Activated CD8-positive, alpha-beta memory T cell treated with anti-CD3 and anti-CD28 coated beads for 48 hours (primary cell): ENCODE data around the gene ATG13.

Experiments used
- DNase-seq, 3 experiments: peaks; one replicate each; pipeline ENCODE4 v3.0.0-alpha.2; 2020; ENCODE audit warnings: low read depth in 2 of 3, low spot score in 2 of 3

ATG13 gene

DNA sequence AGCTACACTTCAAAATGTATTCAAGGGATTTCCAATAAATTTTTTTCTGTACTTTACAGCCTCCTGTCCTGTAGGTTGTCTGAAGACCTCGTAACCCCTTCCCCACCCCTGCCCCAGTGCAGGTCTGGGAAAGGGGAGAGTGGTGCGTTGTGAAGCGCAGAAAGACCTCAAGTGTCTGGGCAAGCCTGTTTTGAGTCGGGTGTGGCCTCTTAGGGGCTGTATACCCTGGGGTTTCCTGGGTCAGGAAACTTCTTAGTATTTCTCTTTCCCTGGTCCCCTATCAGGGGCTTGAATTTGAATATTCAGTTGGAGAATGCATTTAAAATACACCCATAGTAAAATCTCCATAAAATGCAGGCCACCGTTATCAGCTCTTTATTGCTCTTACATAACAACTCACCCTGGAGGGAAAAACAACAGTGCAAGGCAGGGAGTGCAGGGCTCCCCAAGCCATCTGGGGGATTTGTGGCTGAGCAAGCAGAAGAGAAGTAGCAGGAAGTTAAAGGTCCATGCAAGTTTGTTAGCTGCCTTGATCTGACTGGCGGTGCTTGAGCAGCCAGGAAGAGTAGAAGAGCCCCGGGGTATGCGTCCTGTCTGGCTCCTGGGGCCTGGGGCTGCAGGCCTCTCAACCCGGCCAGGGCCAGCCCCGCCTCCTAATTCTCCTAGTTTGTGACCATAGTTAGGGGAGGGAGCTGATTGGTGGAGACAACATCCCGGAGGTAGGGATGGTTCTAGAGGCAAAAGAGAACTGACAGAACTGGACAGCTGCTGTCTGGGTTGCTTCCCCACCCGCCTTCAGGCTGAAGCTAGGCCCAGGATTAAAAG is 57.3 kb downstream of the ATG13 start:
- no peak for DNase-seq

DNA sequence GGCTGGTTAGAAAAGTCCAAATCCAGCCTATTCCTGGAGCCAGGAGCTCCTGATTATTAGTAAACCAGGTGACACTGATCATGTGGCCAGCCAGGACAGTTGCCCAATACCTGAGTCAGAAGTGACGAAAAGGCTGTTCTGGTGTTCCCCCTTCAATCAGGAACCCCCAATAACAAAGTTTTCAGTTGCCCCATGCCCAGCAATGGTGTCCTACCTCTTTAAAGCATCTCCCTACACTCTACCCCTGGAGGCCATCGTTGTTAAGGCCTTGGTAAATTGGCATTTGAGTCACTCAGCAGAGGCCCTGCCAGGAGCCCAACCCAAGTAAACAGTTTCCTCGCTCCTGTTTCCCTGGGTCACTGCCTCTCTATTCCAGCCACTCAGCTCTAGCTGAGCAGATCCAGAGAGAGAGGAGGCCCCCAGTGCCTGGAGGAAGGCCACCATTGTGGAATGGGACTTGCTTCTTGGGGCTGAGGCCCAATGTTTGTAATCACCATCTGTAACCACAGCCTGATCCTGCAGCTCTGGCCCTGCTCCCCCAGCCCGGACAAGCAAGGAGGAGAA is 58.0 kb downstream of the ATG13 start:
- DNase-seq = no peak

DNA sequence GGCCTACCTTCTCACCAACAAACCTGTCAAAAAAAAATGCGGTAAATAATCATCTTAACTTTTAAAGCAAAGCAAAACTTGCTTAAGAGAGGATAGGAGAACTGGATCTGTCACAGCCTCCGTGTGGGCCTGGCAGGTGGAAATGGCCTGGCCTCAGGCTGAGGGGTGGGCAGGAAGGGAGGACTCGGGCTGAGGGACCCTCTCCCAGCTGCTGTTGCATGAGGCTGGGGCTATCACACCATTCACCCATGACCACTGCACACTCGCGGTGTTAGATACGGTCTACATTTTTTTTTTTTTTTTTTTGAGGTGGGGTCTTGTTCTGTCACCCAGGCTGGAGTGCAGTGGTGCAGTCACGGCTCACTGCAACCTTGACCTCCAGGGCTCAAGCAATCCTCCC is 58.6 kb downstream of the ATG13 start:
- no peak for DNase-seq

DNA sequence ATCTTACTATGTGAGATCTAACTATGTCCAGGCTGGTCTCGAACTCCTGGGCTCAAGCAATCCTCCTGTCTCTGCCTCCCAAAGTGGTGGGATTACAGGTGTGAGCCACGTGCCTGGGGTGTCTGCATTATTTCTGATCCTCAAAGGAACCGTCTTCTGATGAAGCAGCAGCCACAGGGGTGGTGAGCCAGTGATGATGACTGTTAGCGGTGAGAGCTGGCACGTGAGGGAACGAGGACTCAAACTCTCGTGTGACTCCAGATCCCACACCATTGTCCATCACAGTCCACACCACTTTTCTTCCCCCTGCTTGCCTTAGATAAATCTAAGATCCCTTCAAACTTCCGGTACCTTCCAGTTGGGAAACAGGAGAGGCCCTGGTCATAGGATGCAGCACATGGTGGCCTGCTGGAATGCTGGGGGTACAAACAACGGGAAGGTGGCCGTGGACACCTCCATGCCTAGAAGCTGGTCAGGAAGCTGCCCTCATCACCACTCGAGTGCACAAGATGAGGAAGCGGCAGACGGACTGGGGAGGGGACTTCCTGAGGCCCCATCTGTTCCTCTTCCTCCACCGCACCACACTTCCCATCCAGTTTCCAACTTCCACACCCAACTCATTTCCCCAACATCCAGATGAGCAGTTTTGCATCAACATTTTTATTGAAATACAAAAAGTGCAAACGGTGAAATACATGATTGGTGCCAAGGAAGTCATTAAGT is 59.2 kb downstream of the ATG13 start:
- DNase-seq = no peak

DNA sequence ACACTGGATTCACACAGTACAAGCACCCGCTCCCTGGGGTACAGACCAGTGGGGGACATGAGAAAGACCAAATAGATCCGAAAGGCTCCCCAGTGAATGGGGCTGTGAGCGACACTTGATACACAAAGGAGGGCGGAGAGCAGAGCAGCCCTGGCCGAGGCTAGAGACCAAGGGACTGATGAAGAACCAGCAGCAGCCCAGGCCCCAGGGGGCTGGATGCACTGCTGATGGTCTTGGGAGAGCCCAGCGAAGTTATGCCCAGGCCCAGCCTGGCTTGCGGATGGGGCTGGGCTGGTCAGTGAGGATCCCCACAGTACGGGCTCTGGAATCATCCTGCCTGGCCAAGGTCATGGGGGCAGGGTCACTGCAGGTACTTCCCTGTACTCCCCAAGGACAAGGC is 59.8 kb downstream of the ATG13 start:
- no peak for DNase-seq

DNA sequence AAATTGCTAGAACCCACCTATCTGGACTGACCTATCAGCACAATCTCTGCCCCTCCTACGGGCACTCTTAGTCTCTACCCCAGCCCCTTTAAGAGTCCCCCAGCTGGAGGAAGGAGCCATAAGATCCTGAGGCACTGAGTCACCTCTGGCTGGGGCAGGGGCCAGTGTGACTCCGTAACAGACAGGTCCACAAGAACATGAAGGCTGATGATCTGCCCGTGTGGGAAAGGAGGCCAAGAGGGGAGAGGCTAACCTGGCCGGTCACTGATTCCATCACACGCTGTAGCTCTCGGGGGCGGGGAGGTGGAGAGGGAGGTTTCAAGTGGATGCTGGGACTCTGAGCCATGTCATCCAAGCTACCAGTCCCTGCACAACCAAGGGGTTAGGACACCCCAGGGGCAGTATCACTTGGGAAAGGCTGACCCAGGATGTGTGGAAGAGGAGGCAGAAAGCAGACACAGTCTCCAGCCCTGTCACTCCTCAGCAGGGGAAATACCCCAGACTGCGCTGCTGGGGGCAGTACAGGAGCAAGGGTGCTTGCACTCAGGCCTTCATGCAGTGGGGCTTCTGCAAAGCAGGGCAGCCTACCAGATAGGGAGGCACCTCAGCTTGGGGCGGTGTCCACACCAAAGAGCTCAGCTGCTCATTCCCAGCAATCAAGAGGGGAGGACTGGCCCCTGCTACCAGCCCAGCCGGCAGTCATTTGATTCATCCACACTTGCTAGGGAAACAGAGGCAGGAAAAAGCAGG is 60.8 kb downstream of the ATG13 start:
- DNase-seq = no peak

DNA sequence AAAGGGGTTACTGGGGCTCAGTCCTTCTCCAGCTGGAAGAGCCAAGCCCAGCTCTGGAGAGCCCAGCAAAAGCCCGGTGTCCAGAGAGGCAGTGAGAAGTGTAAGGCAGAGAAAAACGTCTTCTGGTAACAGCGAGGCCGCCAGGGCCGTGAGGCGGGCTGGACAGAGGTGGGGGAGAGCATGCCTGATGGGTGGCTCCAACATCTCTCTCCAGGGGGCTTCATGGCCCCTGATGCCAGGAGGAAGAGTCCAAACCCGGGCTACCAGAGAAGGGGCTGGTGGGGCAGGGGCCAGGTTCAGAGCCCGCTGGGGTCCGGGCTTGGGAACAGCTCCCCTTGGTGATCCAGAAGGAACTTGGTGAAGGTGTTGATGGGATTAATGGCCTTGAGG is 61.4 kb downstream of the ATG13 start:
- no peak for DNase-seq

DNA sequence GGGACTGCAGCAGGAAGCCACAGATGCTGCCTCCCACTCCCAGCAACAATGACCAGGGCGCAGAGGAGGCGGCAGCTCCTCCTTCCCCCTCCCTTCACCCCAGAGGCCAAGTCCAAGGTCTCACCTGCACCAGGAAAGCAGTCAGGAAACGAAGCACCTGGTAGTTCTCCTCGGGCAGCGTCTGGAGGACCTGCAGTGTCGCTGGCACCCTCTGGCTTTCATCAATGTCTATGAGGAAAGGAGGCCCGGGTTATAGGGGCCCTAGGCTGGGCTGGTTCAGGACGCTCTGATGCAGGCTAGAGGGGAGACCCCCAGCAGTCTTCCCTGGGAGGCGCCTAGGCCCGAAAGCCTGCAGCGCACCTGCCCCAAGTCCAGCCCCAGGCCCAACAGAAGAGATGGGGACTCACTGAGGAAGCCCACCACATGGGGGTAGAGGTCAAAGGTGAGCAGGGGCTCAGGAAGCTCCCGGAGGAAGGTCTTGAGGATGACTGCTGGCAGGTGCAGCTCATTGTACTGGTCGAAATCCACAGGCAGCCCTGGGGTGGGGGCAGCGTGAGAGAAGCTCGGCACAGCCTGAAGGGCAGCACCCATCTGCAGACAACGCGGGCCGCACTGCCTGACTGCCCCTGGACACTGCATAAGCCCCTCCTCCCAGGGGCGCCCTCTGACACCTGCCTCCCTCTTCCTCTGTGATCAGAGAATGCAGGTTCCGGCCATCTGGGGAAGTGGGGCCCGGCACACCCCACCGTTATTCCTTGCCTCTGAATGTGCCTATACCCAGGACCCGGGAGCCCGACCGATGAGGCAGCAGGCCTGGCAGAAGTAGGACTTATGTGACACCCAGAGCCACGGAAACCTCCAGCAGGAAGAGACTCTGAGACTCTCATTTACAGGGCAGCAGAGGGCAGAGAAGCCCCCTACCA is 62.1 kb downstream of the ATG13 start:
- DNase-seq = no peak

DNA sequence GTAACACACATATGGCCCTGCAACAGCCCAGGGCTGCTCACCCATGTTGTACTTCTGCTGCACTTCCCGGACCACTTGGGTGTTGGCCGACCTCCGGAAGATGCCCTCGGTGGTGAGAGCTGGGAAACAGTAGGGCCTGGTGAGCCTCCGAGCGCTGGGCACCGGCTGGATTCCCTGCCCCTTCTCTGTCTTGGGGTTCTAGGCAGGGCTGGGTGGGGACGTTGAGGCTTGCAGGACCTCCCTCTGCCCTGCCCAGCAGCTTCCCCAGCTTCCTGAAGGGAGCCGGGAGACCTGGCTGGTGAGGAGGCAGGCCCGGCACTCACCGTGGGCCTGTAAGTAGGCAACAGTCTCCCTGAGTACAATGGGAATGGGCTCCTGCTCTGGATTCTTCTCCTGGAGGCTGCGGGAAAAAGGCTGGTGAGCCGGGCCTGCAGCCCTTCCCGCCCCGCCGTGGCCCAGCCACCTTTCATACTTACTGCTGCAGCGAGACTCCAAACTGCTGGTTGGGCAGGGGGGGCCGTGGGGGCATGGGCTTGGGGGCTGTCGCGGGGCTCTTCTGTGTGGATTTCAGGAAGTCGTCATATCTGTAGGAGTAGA is 62.9 kb downstream of the ATG13 start:
- no peak for DNase-seq

DNA sequence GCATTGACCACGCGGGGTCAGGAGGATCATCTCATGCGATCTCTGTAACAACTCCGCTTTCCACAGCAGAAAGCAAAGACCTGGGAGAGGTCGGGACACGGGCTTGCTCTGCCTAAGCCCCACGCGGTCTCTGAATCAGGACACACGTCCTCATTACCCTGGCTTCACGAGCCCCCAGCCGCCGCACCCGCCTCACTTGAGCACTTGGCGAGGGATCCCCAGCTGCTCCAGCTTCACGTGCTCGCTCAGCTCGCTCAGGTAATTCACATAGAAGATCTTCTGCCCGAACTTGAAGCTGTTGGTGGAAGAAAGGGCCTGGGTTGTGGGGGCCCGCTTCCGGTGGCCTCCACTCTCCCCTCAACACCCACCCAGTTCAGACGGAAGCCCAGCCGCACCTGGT is 63.5 kb downstream of the ATG13 start:
- DNase-seq = no peak

DNA sequence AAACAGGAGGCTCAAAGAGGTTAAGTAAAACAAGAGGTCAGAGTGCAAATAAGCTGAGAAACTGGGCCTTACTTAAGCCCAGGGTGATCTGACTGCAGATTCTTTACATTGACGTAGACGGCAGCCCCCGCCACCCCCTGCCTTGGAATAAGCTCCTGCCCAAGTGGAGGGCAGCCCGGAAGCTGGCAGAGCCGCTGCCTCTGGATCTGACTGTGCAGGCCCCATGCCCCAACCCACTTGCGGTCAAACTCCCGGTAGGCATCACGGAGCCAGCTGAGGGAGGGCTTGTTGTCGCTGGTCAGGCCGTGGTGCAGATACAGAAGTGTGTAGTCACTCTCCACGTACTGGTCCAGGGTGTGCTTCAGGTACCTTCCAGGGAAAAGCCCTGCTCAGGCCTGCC is 64.5 kb downstream of the ATG13 start:
- DNase-seq = no peak

DNA sequence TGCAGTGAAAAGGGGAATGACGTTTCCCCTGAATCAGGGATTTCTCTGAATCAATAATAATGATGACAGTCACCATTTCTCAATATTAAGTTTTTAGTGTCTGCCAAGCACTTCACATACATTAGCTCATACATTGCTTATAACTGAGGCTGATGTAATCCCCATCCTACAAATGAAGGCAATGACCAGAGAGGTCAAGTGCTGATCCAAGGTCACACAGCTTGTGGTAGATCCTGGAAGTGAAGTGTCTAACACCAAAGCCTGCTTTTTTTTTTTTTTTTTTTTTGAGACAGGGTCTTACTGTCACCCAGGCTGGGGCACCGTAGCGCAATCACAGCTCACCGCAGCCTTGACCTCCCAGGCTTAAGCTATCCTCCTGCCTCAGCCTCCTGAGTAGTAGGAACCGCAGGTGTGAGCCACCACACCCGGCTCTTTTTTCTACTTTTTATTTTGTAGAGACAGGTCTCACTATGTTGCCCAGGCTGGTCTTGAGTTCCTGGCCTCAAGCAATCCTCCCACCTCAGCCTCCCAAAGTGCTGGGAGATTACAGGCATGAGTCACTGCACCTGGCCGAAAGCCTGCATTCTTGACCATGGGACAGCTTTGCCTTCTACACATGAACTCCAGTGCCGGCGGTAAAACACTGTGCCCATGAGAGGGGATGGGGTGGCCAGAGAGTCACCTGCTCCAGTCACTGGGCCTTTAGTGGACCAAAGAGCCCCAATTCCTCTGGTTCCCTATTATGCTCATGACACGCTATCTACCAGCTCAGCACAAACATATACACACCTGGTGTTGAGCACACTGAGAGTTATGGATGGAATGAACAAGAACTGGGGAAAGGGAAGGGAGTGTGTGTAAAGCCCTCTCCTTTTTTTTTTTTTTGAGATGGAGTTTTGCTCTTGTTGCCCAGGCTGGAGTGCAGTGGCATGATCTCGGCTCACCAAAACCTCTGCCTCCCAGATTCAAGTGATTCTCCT is 65.7 kb downstream of the ATG13 start:
- no peak for DNase-seq

DNA sequence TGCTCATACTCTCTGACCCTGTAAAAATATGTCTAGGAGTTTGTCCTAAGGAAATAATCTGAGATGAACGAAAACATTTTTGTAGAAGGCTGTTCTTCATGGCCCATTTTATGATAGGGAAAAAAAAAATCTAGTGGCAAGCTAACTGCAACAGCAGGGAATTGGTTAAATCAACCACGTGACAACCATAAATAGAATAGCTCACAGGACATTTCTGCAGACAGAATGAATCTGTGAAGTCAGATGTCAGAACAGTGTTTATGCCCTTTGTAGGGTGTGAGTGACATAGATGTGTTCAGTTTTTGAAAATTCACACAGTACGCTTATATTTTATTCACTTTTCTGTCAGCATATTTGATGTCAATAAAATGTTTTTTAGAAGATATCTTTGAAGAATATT is 67.0 kb downstream of the ATG13 start:
- DNase-seq = no peak

DNA sequence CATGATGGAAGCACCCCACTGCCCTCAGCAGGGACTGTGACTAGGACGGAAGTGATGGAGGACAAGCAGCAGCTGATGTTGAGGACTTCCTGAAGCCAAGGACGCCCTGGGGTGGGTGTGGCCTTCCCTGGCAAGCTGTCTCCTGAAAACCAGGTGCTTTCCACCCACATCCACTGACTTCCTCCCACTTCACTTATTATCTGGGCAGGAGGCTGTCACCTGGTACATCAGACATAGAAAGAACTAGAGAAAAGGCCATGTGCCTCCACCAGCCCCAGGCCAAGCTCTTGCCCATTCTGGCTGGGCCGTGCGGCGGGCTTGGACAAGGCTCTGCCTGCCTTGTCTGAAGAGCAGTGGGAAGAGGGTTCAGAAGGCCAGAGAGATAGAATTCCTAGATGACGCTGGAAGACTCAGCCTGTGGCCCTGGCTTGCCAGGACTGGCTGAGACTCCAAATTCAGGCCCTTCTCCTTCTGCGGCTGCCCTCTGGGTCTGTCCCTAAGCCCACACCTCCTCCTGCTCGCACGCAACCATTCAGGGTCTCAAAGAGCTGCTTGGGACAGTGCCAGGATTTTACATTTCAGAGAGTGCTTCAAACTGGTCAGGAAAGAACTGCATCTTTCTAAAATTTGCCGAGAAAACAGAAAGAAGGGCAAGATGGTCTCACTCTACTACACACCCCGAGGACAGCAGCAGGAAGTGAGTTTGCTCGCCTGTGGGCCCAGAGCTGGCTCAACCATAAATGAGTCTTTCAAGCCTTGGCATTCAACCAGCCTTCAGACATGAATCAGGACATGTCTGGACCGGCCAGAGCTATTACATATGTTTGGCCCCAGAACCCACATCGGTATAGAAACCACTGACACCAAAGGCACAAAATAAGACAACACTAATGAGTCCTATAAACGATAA is 69.8 kb downstream of the ATG13 start:
- DNase-seq = no peak

DNA sequence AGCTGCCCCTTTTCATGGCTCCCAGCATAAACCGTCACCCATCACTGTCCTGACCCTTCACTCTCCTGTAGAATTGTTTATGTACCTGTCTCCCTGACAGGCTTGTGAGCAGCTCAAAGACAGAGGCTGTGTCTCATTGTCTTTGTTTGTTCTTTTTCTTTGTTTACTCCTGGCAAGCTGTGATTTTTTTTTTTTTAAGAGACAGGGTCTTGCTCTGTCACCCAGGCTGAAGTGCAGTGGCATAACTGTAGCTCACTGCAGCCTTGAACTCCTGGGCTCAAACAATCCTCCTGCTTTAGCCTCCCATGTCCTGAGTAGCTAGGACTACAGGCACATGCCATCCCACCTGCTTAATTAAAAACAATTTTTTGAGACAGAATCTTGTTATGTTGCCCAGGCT is 73.3 kb downstream of the ATG13 start:
- DNase-seq = no peak

DNA sequence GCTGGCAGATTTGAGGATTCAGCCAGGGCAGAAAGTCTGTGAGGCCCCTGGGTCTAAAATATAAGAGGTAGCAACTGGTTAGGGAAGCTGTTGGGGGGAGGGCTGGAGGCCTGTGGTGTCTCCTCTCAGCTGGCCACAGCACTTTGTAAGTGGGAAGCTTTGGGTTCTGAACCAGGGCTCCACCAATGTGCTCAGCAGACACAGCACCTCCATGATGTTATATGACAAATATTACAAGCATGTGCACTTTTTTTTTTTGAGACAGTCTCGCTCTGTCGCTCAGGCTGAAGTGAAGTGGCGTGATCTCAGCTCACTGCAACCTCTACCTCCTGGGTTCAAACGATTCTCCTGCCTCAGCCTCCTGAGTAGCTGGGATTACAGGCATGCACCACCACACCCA is 75.1 kb downstream of the ATG13 start:
- no peak for DNase-seq

DNA sequence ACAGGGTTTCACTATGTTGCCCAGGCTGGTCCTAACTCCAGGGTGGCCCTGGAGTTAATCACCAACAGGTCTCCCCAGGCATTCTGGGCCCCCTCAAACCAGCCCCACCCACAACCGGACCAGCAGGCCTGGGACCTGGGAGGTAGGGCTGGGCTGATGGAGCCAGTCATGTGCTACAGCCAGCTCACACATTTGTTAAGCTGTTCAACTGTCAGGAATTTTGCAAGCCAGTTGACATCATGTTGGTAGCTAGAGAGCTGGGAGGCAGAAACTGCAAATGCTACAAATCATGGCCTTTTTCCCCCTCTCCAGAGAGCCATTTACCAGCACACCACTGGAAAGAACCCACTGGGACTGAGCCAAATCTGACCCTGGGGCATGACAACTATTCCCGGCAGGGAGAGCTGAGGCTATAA is 76.3 kb downstream of the ATG13 start:
- DNase-seq = no peak

DNA sequence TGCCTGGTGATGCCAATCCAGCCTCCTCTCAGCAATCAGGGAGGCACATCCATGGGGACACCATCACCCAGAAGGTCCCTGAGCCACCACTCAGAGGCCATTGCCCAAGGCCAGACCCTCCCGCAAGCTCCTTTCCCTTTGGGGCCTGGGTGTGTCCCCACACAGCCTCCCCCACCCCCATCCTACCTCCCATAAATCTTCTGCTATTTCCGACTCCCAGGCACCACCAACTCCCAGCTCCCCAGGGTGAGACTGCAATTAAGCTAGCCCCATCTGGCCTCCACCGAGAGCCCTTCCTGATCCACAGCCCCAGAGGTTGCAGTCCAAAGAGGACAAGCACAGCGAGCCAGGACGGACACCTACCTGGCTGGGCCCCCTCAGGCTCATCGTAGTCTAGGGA is 76.7 kb downstream of the ATG13 start:
- DNase-seq = no peak
